SK-N-SH (cell line): Measurements from ENCODE around the gene AGBL4. TPM values are rescaled to one million over a fixed set of nuclear protein-coding genes. Genes with fewer than 3 reads are reported as not detected.

Source experiments
- CTCF ChIA-PET: fragments of 300-600, 350-600 bp; formaldehyde crosslinking; extraction: SDS; loops from one replicate; lab custom pipeline; 2021; lab: Yijun Ruan, JAX
- POLR2A ChIA-PET: fragments of 350-600 bp; sonication (Branson Sonifier 250); formaldehyde crosslinking; extraction: SDS; loops from one replicate; lab custom pipeline; 2020; ENCODE audit warnings: antibody characterized with exemption, inconsistent platforms; lab: Yijun Ruan, JAX
- DNase-seq: peaks from one replicate; pipeline ENCODE4 v3.0.0; 2012
- H2AFZ ChIP-seq: fragments of 200-600 bp; sonication (generic); 2 replicates; pipeline ENCODE4 v1.8.1; 2016; ENCODE audit warnings: antibody characterized with exemption, mild to moderate bottlenecking, low read depth
- H3F3A ChIP-seq: fragments of 200-600 bp; sonication (generic); replicated peaks from 2 replicates; pipeline ENCODE3; 2016; ENCODE audit warnings: antibody characterized with exemption, mild to moderate bottlenecking; ENCODE audit not compliant: insufficient read depth
- H3K27ac ChIP-seq, 2 experiments: fragments of 200-500 bp in 1 of 2; fragments of 200-600 bp in 1 of 2; sonication (Bioruptor generic) in 1 of 2; sonication (generic), shearing (Covaris generic) in 1 of 2; 2 replicates each; pipeline versions ENCODE4 v1.5.1 to v1.6.1; 2014 to 2016; ENCODE audit warnings: low read depth in 2 of 2, inconsistent platforms in 1 of 2, low read length in 1 of 2, mild to moderate bottlenecking in 1 of 2, mixed read lengths in 1 of 2
- H3K27me3 ChIP-seq: fragments of 200-600 bp; sonication (generic), shearing (Covaris generic); 2 replicates; pipeline ENCODE4 v1.6.1; 2016; ENCODE audit warnings: mixed run types; ENCODE audit not compliant: insufficient read depth
- H3K36me3 ChIP-seq, 2 experiments: fragments of 200-500 bp in 1 of 2; fragments of 200-600 bp in 1 of 2; sonication (Bioruptor generic) in 1 of 2; sonication (generic) in 1 of 2; replicated peaks in 1 of 2; 2 replicates each; pipeline versions ENCODE3 to v1.5.1; 2014 to 2016; ENCODE audit warnings: low read length in 1 of 2, mild to moderate bottlenecking in 1 of 2; ENCODE audit not compliant: insufficient read depth in 2 of 2, control insufficient read depth in 1 of 2
- H3K4me1 ChIP-seq, 2 experiments: fragments of 200-500 bp in 1 of 2; fragments of 200-600 bp in 1 of 2; sonication (Bioruptor generic) in 1 of 2; sonication (generic), shearing (Covaris generic) in 1 of 2; 2 replicates each; pipeline versions ENCODE4 v1.5.1 to v1.6.1; 2014 to 2016; ENCODE audit warnings: low read depth in 1 of 2, low read length in 1 of 2, mixed run types in 1 of 2; ENCODE audit not compliant: insufficient read depth in 2 of 2, control insufficient read depth in 1 of 2
- H3K4me2 ChIP-seq: fragments of 200-600 bp; sonication (generic), shearing (Covaris generic); 2 replicates; pipeline ENCODE4 v1.6.1; 2017; ENCODE audit warnings: mixed run types
- H3K4me3 ChIP-seq, 2 experiments: fragments of 200-500 bp in 1 of 2; fragments of 200-600 bp in 1 of 2; sonication (Bioruptor generic) in 1 of 2; sonication (generic), shearing (Covaris generic) in 1 of 2; 2 replicates each; pipeline versions ENCODE4 v1.5.1 to v1.8.1; 2014 to 2016; ENCODE audit warnings: low read depth in 2 of 2, inconsistent platforms in 1 of 2, low read length in 1 of 2, mild to moderate bottlenecking in 1 of 2, mixed read lengths in 1 of 2, moderate library complexity in 1 of 2
- H3K79me2 ChIP-seq: fragments of 200-600 bp; sonication (generic); 2 replicates; pipeline ENCODE4 v1.8.1; 2017; ENCODE audit warnings: mild to moderate bottlenecking; ENCODE audit not compliant: insufficient read depth
- H3K9ac ChIP-seq: fragments of 200-600 bp; sonication (generic); 2 replicates; pipeline ENCODE4 v1.6.1; 2017; ENCODE audit warnings: mixed run types
- H3K9me2 ChIP-seq: fragments of 200-600 bp; sonication (generic); 2 replicates; pipeline ENCODE4 v1.6.1; 2017; ENCODE audit warnings: mixed run types
- H3K9me3 ChIP-seq: fragments of 200-600 bp; sonication (generic); 2 replicates; pipeline ENCODE4 v1.6.1; 2017; ENCODE audit warnings: mixed run types, mild to moderate bottlenecking, moderate library complexity
- H4K20me1 ChIP-seq: fragments of 200-600 bp; sonication (generic); 2 replicates; pipeline ENCODE4 v1.6.1; 2017; ENCODE audit warnings: mild to moderate bottlenecking, mixed run types; ENCODE audit not compliant: insufficient read depth
- CHD2 ChIP-seq: fragments of 150-350 bp; IDR thresholded peaks from 2 replicates; pipeline ENCODE4 v1.6.1; 2018; ENCODE audit warnings: low read length; ENCODE audit not compliant: partially characterized antibody
- EZH2phosphoT487 ChIP-seq: fragments of 200-600 bp; sonication (generic); IDR thresholded peaks from 2 replicates; pipeline ENCODE4 v1.6.1; 2017; ENCODE audit warnings: low read depth, mixed run types, mild to moderate bottlenecking, antibody characterized with exemption, moderate library complexity, borderline replicate concordance
- FOSL2 ChIP-seq: IDR thresholded peaks from 2 replicates; pipeline ENCODE4 v1.4.0; 2012; ENCODE audit warnings: low read depth, mild to moderate bottlenecking, moderate library complexity, borderline replicate concordance
- FOXJ3 ChIP-seq: sonication (generic); formaldehyde crosslinking; IDR thresholded peaks from 2 replicates; pipeline ENCODE4 v1.5.1; 2020; ENCODE audit warnings: mild to moderate bottlenecking, missing genetic modification reagents
- GABPA ChIP-seq: IDR thresholded peaks from 2 replicates; pipeline ENCODE4 v1.4.0; 2012; ENCODE audit warnings: low read depth, mild to moderate bottlenecking
- JUND ChIP-seq: IDR thresholded peaks from 2 replicates; pipeline ENCODE4 v1.4.0; 2012
- NRF1 ChIP-seq: IDR thresholded peaks from 2 replicates; pipeline ENCODE4 v1.6.1; 2012; ENCODE audit warnings: low read depth, mild to moderate bottlenecking, low read length
- POLR2AphosphoS5 ChIP-seq: IDR thresholded peaks from 2 replicates; pipeline ENCODE4 v1.6.1; 2012; ENCODE audit warnings: low read depth, low read length
- RAD21 ChIP-seq: IDR thresholded peaks from 2 replicates; pipeline ENCODE4 v1.6.1; 2012; ENCODE audit warnings: mild to moderate bottlenecking, low read length
- RXRA ChIP-seq: IDR thresholded peaks from 2 replicates; pipeline ENCODE4 v1.4.0; 2012; ENCODE audit warnings: low read depth, mild to moderate bottlenecking, borderline replicate concordance
- SIN3A ChIP-seq: IDR thresholded peaks from 2 replicates; pipeline ENCODE4 v1.6.1; 2012; ENCODE audit warnings: low read depth, mild to moderate bottlenecking, low read length, moderate library complexity, borderline replicate concordance
- SMC3 ChIP-seq: IDR thresholded peaks from 2 replicates; pipeline ENCODE4 v1.6.1; 2012; ENCODE audit warnings: low read depth, low read length, improper control_type of control experiment
- TAF1 ChIP-seq: IDR thresholded peaks from 2 replicates; pipeline ENCODE4 v1.6.1; 2012; ENCODE audit warnings: low read depth, mild to moderate bottlenecking, low read length, moderate library complexity, borderline replicate concordance
- WGBS: methylation state at CpG from one replicate; pipeline ENCODE4 v1.1.6; 2017; ENCODE audit warnings: low lambda C conversion rate; 5-methylcytosine and 5-hydroxymethylcytosine counted together
- polyA plus RNA-seq, 3 experiments: library from polyadenylated mRNA; depleted of rRNA; stranded (reverse); fragments of >200 nt; gene quantifications; 2 replicates each; pipeline ENCODE4 v1.2.3, GENCODE V29; 2012
- TF ChIP-seq, protein P1 (sequence below): fragments of 200-600 bp; sonication (generic); IDR thresholded peaks from 2 replicates; pipeline ENCODE4 v1.6.1; 2017; ENCODE audit warnings: antibody characterized with exemption, mild to moderate bottlenecking, moderate library complexity
- TF ChIP-seq, protein P2 (sequence below): IDR thresholded peaks from 2 replicates; pipeline ENCODE4 v1.4.0; 2012; ENCODE audit warnings: low read depth, borderline replicate concordance
- TF ChIP-seq, protein P3 (sequence below): IDR thresholded peaks from 2 replicates; pipeline ENCODE4 v1.4.0; 2012; ENCODE audit warnings: low read depth, borderline replicate concordance
- TF ChIP-seq, protein P4 (sequence below): IDR thresholded peaks from 2 replicates; pipeline ENCODE4 v1.6.1; 2012; ENCODE audit warnings: mild to moderate bottlenecking, low read depth, low read length, moderate library complexity

Gene AGBL4
- polyA plus RNA-seq, 1 of the 3 experiments (the other 2 are of a cell fraction), result 0.07 TPM

DNA sequence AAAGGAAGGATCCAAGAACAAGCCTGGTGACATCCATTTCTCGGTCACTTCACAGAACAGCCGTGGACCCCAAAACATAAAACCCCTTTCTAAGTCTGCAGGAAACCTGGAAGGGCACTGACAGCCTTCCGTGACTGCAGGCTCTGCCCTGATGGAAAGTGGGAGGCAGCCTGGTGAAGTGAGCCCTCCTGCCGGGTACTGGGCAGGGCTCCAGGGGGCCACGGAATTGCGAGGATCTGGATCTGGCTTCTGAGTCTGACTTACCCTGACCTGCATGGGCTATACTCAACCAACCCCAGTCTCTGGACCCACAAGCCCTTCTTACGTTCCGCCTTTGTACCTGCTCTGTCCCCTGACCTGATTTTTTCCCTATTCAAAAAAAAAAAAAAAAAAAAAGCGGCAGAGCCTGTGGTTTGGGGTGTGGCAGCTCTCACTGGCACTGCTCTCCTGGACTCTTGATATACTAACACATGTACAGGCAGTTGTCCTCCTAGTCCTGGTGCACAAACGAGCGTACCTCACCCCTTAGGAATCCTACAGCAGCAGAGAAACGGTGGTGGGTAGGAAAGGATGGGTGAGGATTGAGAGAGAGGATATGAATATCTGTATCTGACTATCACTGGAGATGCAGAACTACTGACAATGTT lies 1330.0 kb downstream of the AGBL4 start:
- H4K20me1 ChIP-seq, result no peaks in the 10 kb centered on the region
- no peaks in the 10 kb centered on the region for H3K9me2 ChIP-seq
- H3F3A ChIP-seq, result no peaks in the 10 kb centered on the region
- no peaks in the 10 kb centered on the region for H3K79me2 ChIP-seq
- TF ChIP-seq FOSL2 (no peak), EZH2phosphoT487 (no peak), GABPA (no peak), POLR2AphosphoS5 (no peak), FOXJ3 (CRISPR knock-in tag) (no peak), SMC3 (no peak), RAD21 (no peak), JUND (no peak), TAF1 (no peak), SIN3A (no peak), NRF1 (no peak)
- TF ChIP-seq, protein P1, sequence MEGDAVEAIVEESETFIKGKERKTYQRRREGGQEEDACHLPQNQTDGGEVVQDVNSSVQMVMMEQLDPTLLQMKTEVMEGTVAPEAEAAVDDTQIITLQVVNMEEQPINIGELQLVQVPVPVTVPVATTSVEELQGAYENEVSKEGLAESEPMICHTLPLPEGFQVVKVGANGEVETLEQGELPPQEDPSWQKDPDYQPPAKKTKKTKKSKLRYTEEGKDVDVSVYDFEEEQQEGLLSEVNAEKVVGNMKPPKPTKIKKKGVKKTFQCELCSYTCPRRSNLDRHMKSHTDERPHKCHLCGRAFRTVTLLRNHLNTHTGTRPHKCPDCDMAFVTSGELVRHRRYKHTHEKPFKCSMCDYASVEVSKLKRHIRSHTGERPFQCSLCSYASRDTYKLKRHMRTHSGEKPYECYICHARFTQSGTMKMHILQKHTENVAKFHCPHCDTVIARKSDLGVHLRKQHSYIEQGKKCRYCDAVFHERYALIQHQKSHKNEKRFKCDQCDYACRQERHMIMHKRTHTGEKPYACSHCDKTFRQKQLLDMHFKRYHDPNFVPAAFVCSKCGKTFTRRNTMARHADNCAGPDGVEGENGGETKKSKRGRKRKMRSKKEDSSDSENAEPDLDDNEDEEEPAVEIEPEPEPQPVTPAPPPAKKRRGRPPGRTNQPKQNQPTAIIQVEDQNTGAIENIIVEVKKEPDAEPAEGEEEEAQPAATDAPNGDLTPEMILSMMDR, result no peak
- H3K27me3 ChIP-seq, result peaks cover 6% of the 10 kb centered on the region; the same call in 1 of the 2 replicates
- H3K9me3 ChIP-seq, result no peaks in the 10 kb centered on the region
- 74% methylated on average over 10 of the region's 12 CpGs for WGBS
- H3K9ac ChIP-seq, result no peak overlapping the region
- no peak overlapping the region for H3K4me3 ChIP-seq
- H2AFZ ChIP-seq, result no peak overlapping the region
- no peak overlapping the region for H3K4me2 ChIP-seq
- DNase-seq, result no peak
- ChIA-PET POLR2A (no interaction called here), CTCF (interaction anchor here (3.1 to 10.1 kb wide), 3 partner anchors 17 to 124 kb away, joined by 10 to 97 read pairs (median 86); no protein-coding TSS in a partner anchor)
- H3K4me1 ChIP-seq, result no peaks in the 10 kb centered on the region; a peak in 1 of 4 replicates
- no peaks in the 10 kb centered on the region for H3K36me3 ChIP-seq
- H3K27ac ChIP-seq, result no peak overlapping the region

DNA sequence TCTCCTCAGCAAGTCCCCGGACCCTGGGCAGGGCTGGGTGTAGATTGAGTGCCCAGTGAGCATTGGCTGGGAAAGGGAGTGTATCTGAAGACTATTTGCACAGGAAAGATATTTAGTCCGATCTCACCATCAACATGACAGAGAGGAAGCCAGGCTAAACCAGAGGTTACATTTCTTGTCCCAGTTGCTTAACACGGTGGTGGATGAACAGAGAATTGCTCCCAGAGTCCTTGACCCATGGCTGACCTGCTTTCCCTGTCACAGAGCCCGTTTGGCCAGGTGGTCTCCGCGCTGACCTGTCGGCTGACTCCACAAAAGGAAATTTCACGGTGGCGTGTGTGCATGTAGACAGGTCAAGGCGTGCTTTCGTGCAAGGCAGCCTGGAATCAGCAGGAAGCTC lies 1330.6 kb downstream of the AGBL4 start:
- H3K9me2 ChIP-seq, result no peaks in the 10 kb centered on the region
- ChIA-PET CTCF (interaction anchor here (0.8 to 10.1 kb wide), 3 partner anchors 10 to 120 kb away, joined by 3 to 86 read pairs (median 12); no protein-coding TSS in a partner anchor), POLR2A (no interaction called here)
- H3K9me3 ChIP-seq, result no peaks in the 10 kb centered on the region
- H4K20me1 ChIP-seq, result no peaks in the 10 kb centered on the region
- no peak overlapping the region for H2AFZ ChIP-seq
- no peak overlapping the region for H3K9ac ChIP-seq
- DNase-seq, result no peak
- H3K27ac ChIP-seq, result no peak overlapping the region
- no peaks in the 10 kb centered on the region; a peak in 1 of 4 replicates for H3K4me1 ChIP-seq
- H3F3A ChIP-seq, result no peaks in the 10 kb centered on the region
- H3K36me3 ChIP-seq, result no peaks in the 10 kb centered on the region
- H3K79me2 ChIP-seq, result no peaks in the 10 kb centered on the region
- peaks cover 6% of the 10 kb centered on the region; the same call in 1 of the 2 replicates for H3K27me3 ChIP-seq
- H3K4me3 ChIP-seq, result no peak overlapping the region
- no peak overlapping the region for H3K4me2 ChIP-seq
- 77% methylated on average over 11 of the region's 11 CpGs for WGBS
- TF ChIP-seq, protein P2, sequence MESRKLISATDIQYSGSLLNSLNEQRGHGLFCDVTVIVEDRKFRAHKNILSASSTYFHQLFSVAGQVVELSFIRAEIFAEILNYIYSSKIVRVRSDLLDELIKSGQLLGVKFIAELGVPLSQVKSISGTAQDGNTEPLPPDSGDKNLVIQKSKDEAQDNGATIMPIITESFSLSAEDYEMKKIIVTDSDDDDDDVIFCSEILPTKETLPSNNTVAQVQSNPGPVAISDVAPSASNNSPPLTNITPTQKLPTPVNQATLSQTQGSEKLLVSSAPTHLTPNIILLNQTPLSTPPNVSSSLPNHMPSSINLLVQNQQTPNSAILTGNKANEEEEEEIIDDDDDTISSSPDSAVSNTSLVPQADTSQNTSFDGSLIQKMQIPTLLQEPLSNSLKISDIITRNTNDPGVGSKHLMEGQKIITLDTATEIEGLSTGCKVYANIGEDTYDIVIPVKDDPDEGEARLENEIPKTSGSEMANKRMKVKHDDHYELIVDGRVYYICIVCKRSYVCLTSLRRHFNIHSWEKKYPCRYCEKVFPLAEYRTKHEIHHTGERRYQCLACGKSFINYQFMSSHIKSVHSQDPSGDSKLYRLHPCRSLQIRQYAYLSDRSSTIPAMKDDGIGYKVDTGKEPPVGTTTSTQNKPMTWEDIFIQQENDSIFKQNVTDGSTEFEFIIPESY, result no peak
- TF ChIP-seq CHD2, result no peak
- TF ChIP-seq, protein P3, sequence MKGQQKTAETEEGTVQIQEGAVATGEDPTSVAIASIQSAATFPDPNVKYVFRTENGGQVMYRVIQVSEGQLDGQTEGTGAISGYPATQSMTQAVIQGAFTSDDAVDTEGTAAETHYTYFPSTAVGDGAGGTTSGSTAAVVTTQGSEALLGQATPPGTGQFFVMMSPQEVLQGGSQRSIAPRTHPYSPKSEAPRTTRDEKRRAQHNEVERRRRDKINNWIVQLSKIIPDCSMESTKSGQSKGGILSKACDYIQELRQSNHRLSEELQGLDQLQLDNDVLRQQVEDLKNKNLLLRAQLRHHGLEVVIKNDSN, result no peak
- TF ChIP-seq SMC3, result no peak
- no peak for TF ChIP-seq NRF1
- TF ChIP-seq, protein P4, sequence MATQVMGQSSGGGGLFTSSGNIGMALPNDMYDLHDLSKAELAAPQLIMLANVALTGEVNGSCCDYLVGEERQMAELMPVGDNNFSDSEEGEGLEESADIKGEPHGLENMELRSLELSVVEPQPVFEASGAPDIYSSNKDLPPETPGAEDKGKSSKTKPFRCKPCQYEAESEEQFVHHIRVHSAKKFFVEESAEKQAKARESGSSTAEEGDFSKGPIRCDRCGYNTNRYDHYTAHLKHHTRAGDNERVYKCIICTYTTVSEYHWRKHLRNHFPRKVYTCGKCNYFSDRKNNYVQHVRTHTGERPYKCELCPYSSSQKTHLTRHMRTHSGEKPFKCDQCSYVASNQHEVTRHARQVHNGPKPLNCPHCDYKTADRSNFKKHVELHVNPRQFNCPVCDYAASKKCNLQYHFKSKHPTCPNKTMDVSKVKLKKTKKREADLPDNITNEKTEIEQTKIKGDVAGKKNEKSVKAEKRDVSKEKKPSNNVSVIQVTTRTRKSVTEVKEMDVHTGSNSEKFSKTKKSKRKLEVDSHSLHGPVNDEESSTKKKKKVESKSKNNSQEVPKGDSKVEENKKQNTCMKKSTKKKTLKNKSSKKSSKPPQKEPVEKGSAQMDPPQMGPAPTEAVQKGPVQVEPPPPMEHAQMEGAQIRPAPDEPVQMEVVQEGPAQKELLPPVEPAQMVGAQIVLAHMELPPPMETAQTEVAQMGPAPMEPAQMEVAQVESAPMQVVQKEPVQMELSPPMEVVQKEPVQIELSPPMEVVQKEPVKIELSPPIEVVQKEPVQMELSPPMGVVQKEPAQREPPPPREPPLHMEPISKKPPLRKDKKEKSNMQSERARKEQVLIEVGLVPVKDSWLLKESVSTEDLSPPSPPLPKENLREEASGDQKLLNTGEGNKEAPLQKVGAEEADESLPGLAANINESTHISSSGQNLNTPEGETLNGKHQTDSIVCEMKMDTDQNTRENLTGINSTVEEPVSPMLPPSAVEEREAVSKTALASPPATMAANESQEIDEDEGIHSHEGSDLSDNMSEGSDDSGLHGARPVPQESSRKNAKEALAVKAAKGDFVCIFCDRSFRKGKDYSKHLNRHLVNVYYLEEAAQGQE, result no peak
- TF ChIP-seq RXRA, result no peak
